C1 segment of cervical spinal cord (tissue), 14 donors: Measurements from ENCODE around the gene RBM15B.

ENCODE experiments used
- DNase-seq, 14 donors: peaks; one replicate each; lab custom pipeline; 2025; lab: John Stamatoyannopoulos, UW

Gene RBM15B

GRCh38 chr3:51445544-51446280 lies 54.6 kb downstream of the RBM15B start:
- no peak for DNase-seq
